GM21381 (cell line): ENCODE results near the gene SYDE2.
A peak's percentile ranks its signal among the peaks of the same experiment; 100 is the strongest.
"Not testable (repeated sequence)": the region's sequence is repeated elsewhere in the genome, so short reads cannot be mapped to it uniquely, and the experiment has no call there.

Experiments
- ATAC-seq: cut with Tn5 transposase; IDR thresholded peaks from one replicate; pipeline ENCODE4 v1.9.1; 2021; ENCODE audit warnings: mild to moderate bottlenecking, moderate library complexity; ENCODE audit not compliant: unreplicated experiment

Gene SYDE2

GRCh38 chr1:85219853-85220610, 19.2 kb upstream of the SYDE2 start:
- no peak for ATAC-seq

GRCh38 chr1:85216697-85217096, 15.9 kb upstream of the SYDE2 start:
- no peak for ATAC-seq

DNA sequence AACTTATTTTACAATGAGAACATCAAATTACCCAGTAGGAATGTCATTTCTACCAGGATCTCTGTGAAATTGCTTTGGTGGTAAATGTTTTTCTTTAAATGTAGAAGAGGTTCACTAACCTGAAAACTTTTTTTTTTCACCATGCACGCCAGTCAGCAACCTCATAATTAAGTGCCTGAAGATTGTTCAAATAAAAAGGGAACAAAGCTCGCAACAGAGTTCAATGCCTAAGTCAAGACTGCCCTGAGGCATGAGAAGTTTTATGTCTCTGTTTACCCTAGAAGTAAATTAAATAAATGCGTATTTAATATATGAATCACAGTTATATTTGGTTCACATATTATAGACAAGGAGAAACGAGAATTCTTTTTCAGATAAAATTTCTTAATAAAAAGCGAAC, 13.8 kb upstream of the SYDE2 start:
- no peak for ATAC-seq

DNA sequence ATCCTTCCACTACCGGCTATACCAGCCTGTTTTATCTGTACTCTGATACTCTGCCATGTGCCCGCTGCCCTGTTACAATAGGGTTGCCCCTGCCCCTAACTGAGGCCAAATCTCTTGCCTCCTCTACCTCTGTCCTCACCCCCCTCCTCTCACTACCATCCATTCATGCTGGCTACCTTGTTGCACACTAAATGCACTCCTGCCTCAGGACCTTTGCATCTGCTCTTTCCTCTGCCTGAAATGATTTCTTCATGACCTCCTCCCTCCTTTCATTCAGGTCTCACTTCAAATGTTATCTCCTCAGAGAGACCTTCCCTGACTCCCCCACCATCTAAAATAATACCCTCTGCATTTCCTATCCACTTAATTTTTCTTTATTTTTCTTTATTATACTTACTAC, 7.7 kb upstream of the SYDE2 start:
- no peak for ATAC-seq

- no peak for ATAC-seq
These were observed 2.9 kb upstream of the SYDE2 start for GRCh38 chr1:85203573-85204171.

DNA sequence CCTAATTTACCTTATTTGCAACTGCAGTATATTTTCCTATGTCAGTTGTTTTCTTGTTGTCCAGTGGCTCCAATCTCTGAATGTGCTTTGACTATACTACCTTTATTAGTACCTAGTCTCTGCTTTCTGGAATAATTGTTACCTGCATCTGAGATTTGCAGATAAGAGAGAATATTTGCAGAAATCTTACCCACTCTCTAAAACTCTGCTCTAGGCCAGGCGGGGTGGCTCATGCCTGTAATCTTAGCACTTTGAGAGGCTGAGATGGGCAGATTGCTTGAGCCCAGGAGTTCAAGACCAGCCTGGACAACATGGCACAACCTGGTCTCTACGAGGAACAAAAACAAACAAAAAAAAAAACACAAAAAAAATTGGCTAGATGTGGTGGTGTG, 2.0 kb upstream of the SYDE2 start:
- no peak for ATAC-seq

- no peak for ATAC-seq
These were observed 1.5 kb upstream of the SYDE2 start for GRCh38 chr1:85202092-85202863.

DNA sequence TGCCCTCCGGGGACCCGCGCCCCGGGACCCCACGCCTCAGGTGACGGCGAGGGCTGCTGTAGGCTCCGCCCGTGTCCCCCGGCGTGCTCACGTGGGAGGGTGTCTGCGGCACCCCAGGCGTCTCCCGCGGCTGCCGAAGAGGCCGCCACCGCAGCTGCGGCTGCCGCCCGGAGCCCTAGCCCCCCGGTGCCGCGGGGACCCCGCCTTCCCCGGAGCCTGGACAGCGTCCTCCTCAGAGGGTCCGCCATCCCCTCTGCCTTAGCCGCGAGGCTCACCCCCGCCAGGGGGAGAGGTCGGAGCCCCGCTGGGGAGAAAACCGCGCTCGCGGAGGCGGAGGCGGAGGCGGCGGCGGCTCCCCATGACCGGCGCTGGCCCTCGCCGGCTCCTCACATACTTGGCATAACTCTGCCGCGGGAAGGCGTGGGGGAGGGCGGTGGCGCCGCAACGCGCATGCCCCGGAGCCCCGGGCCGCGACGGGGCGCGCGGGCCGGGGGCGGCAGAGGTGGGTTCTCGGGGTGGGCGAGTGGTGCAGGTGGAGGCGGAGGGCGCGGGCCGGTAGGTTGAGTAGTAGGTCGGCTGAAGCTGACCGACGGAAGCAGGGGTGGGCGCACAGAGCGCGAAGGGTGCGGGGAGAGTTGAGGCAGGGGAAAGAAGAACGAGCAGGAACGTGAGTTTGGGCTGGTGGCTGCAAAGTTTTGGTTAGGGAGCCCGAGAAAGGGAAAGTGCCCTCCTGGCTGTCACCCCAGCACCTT, 700 bp upstream of the SYDE2 start:
- ATAC-seq: peak; percentile 48

DNA sequence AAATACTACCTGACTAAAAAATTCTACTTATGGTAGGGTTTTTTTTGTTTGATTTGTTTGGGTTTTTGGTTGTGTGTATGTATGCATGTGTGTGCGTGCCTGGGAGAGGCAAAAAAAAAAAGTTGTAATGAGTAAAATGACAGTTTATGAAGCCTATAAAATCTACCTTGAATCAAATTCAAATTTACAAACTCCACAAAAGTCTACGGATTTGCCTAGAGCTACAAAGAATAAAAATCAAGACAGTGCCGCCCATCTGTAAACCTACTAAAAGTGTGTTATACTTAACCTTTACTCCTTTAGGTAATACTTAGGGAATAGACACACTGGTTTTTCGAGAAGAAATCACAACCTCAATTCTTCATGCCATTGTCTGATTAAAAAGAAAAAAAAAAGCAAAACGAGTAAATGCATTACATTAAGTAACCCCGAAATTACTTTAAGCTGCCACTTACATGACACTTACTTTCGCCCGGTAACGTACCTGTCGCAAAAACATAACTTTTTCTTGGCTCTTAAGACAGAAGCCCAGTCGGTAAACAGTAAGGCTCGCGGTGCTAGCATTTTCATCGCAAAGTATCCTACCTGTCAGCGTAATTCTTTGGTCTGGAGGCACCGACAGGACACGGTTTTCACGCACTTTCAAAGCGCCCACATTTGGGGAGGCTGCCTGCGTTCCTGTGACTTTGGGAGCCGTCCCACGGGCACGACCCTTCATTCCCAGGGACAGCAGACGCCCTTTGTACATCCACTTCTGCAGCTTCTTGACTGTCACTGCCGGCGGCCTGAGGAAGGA, 951 bp downstream of the SYDE2 start:
- no peak for ATAC-seq

DNA sequence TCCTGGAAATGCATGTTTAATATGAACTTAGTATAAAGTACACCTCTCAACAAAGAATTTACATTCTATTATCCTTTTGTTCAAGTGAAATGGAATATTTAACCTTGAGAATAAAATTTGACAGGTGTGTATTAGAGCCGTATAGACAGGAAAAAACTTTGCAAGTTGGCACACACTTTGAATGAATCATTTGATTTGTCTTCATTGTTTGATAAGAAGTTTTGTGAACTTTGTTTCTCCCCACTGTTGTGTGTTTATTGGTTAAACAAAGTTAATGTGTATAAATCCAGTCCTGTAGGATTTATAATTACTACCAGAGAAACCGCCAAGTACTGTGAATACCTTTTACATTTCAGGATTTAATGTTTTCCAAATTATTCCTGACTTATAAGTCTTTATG, 2.0 kb downstream of the SYDE2 start:
- ATAC-seq: no peak

DNA sequence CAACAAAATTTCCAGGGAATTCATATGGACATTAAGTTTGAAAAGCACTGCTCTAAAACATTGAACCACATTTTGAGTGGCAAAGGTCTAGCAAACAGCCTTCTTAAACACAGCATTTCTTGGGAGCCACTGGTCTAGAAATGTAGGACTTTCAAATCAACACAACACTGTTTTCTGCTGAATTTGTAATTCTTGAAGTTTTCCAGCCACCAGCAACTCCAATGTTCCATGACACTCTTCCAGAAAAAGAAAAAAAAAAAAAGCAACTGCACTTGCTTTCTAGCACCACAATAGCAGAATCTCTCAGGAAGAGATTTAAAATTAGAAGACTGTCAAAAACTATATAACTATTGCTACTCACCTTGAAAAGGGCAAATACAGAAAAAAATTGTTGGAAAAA, 4.5 kb downstream of the SYDE2 start:
- ATAC-seq: no peak

- no peak for ATAC-seq
These were observed 5.1 kb downstream of the SYDE2 start for GRCh38 chr1:85195703-85196102.

GRCh38 chr1:85192129-85192528, 8.7 kb downstream of the SYDE2 start:
- not testable (repeated sequence) for ATAC-seq

DNA sequence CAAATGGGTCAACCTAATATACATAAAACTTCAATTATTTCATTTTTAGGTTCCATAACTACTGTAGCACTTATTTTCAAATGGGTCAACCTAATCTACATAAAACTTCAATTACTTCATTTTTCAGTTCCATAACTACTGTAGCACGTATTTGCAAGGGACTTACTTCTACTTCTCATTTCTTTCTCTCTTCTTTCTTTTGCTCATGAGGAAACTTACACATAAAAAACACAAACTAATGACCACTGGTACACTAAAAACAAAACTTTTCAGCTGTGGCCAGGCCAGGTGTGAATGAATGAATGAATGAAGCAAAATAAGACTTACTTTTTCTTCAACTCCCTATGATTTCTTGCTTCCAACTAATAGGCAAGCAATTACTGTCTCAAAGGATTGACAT, 11.7 kb downstream of the SYDE2 start:
- peak; percentile 54 for ATAC-seq

DNA sequence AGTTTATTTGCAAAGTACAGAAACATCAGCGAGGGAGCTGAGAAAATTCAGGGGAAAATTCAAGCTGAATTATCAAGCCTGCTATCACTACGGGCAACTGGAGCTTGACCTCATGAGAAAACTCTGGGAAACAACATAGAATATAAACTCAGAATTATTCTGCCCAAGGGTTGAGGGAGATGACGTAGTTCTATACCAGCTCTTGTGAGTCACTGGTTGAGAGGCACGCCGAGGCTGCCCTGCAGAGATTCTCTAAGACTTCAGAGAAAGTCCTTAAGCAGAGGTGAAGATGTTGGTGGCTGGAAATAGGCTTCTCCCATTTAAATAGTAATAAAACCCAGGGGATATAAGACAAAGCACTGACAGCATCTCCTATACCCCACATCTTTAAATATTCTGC, 12.3 kb downstream of the SYDE2 start:
- no peak for ATAC-seq

DNA sequence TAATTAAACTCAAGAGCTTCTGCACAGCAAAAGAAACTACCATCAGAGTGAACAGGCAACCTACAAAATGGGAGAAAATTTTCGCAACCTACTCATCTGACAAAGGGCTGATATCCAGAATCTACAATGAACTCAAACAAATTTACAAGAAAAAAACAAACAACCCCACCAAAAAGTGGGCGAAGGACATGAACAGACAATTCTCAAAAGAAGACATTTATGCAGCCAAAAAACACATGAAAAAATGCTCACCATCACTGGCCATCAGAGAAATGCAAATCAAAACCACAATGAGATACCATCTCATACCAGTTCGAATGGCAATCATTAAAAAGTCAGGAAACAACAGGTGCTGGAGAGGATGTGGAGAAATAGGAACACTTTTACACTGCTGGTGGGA, 13.8 kb downstream of the SYDE2 start:
- not testable (repeated sequence) for ATAC-seq

GRCh38 chr1:85184245-85184644, 16.6 kb downstream of the SYDE2 start:
- no peak for ATAC-seq

DNA sequence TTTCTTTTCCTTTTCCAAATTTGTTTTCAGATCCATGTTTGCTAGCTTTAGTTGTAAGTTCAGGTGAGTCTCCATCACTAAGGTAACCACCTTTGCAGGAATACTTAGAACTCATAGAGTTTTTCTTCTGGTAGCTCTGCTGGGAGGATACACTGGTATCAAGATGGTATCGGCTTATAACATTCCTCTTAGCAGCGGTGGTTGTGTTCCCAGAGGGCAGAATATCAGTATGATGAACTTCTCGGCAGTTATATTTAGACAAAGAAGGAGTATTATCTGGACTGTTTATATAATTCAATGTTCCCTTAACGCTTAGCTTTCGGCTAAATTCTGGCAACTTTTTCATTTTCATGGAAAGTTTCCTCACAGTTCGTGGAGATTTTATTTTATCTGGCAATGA, 18.1 kb downstream of the SYDE2 start:
- no peak for ATAC-seq

- ATAC-seq: no peak
These were observed 19.9 kb downstream of the SYDE2 start for GRCh38 chr1:85180869-85181268.

DNA sequence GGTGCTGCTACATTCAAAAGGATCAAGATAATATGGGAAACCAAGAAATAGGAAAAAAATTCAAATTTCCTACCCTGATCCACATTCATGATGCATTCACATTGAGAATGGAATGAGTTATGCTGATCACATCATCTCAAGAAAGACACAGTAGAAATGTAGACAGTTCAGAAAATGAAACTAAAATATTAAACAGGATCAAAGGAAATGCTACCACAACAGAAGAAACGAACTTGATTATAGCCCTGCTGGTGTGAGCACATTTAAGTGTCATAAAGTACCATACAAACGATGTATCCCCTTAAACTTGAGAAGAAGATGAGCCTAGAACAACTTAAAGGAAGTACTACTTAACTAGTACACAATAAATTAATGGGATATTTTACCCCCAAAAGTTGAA, 21.3 kb downstream of the SYDE2 start:
- no peak for ATAC-seq

DNA sequence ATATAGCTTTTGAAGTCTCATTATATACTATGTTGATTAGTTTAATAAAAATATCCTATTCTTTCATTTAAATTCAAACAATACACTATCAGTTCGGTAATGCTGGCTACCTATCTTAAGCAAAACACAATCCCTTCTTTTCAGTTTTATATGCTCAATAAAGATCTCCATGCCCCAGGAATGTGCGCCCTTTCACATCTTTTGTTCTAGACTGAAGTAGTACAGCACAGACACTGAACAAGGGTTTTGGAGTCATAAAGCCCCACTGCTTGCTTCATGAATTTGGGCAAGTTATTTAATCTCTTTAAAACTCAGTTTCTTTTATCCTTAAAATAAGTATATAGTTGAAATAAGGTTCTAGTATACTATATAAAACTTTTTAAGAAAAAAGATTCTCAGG, 22.4 kb downstream of the SYDE2 start:
- ATAC-seq: no peak
